GM21825 (cell line): ENCODE data around the gene EML1.

Experiments used
- ATAC-seq: cut with Tn5 transposase; IDR thresholded peaks from one replicate; pipeline ENCODE4 v1.9.1; 2021; ENCODE audit warnings: mild to moderate bottlenecking, moderate library complexity; ENCODE audit not compliant: unreplicated experiment

EML1 gene

GRCh38 chr14:99821519-99822508, 28.6 kb downstream of the EML1 start:
- no peak for ATAC-seq

DNA sequence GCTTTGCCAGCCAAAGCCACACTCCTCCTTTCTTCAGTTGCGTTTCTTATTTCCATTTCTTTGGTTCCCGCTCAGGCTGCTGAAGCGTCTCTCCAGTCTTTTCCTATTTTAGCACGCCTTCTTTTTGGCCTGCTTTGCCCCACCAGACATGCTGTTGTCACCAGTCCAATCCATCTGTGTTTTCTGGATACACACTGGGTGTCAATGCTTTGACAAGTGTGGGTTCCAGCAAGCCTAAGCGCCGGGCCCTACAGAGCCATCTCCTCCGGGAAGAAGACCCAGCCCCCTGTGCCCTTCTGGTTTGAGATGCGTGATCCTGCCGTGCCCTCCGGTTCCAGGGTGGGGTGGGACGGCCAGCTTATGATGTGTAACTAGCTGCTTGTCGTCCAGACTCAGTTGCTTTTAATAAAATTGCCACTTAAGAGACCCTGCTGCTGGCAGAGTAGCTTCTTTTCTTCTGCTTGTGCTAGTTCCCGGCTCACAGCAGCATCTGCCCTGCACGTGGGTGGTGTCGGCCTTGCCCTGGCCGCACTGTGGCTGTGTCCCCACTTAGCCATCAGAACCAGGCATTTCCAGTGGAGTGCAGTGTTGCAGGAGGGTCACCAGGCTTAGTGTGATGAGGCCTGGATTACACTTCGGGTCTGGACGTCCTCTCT, 29.7 kb downstream of the EML1 start:
- no peak for ATAC-seq

GRCh38 chr14:99824776-99825175, 31.6 kb downstream of the EML1 start:
- ATAC-seq: no peak

DNA sequence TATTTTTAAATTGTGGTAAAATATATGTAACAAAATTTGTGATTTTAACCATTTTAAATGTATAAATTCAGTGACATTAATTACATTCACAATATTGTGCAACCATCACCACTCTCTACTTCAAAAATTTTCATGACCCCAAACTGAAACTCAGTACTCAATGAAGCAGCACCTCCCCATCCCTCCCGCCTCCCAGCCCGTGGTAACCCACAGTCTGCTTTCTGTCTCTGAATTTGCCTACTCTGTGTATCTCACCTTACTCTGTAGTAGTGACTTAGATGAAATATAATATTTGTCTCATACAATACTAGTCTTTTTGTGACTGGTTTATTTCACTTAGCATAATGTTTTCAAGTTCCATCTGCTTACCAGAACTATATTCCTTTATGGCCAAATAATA, 36.2 kb downstream of the EML1 start:
- ATAC-seq: no peak

- no peak for ATAC-seq
These were observed 38.1 kb downstream of the EML1 start for GRCh38 chr14:99831303-99831702.

GRCh38 chr14:99831903-99832685, 38.9 kb downstream of the EML1 start:
- no peak for ATAC-seq

DNA sequence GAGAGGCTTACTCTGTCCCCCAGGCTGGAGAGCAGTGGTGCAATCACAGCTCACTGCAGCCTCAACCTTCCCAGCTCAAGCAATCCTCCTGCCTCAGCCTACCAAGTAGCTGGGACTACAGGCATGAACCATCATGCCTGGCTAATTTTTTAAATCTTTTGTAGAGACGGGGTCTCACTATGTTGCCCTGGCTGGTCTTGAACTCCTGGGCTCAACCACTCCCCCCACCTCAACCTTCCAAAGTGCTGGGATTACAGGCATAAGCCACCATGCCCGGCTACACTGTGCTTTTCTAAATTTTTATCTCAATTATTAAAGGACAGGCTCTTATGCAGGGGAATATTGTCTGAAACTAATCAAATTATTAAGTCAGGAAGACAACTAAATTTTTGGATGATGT, 44.6 kb downstream of the EML1 start:
- ATAC-seq: no peak

- ATAC-seq: no peak
These were observed 45.5 kb downstream of the EML1 start for GRCh38 chr14:99838639-99839134.

DNA sequence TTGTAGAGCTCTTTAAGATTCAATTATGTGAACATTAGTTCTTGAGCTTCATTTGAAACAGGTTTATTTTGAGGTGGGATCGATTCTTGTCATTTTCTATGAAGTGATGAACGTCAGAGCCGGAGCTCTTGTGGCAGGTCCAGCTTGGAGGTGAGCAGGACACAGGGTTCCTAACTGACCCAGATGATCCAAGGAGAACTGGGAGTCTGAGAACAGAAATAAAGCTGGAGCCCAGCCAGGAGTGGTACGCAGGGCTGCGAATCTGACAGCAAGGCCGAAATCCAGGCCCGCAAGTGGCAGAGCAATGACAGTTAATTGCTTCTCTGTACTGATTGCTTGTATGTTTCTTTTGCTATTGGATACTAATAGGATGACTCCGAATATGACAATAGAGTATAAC, 46.5 kb downstream of the EML1 start:
- ATAC-seq: no peak

DNA sequence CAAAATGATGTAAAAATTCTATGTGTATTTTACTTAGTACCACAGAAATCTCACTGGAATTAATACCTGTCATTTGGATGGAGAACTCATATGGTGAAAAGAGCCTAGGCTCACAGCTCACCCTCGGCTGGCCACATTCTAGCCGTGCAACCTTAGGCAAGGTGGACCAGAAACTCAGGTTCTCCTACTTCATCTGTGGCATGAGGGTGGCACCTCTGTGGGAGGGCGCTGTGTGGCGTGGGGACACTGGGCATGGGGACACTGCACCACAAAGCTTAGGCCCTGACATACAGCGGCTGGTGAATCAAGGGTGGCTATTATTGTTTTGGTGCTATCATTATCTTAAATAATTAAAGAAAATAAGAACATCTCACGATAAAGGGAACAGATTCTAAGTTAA, 47.1 kb downstream of the EML1 start:
- no peak for ATAC-seq

DNA sequence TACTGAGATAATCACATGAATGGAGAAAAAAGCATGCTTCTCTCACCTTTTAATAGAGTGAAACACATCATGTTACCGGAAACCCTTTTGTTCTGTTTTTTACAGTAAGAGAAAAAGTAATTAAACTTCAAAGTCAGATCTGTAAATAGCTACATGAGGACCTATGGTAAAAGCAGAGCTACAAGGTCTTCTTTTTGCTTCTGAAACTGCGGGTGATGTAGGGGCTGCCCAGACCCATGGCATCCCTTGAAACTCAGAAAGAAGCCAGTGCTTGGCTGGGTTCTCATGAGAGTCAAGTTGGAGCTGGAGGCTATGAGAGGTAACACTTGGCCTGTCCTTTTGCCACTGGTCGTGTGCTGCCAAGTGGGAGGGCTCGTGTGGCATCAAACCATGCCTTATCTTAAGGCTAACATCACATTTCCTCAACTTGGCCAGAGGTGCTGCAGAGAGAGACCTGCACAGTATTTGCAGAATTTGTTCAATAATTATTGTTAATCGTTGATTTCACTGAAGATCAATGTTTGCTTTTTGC, 47.6 kb downstream of the EML1 start:
- ATAC-seq: no peak

GRCh38 chr14:99841436-99842071, 48.3 kb downstream of the EML1 start:
- no peak for ATAC-seq

DNA sequence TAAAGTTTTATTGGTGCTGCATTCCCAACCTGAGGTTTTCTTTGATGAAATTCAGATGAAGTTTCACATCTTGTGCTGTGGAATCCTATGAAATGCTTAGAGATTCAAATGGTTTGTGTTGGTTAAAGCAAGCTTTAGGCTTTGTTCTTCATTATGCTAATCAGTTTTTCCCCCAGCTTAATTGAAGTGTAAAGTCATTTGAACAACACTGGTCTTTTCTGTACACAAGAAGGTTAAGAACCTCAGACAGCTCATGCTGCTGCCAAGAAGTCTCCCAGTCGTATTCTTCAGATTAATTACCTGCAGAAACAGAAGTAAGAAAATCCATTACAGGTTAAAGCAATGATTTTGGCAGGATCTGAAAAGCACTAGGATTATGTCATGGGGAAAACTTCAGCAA, 48.9 kb downstream of the EML1 start:
- no peak for ATAC-seq

- no peak for ATAC-seq
These were observed 53.6 kb downstream of the EML1 start for GRCh38 chr14:99846808-99847207.

GRCh38 chr14:99850709-99851108, 57.5 kb downstream of the EML1 start:
- no peak for ATAC-seq

DNA sequence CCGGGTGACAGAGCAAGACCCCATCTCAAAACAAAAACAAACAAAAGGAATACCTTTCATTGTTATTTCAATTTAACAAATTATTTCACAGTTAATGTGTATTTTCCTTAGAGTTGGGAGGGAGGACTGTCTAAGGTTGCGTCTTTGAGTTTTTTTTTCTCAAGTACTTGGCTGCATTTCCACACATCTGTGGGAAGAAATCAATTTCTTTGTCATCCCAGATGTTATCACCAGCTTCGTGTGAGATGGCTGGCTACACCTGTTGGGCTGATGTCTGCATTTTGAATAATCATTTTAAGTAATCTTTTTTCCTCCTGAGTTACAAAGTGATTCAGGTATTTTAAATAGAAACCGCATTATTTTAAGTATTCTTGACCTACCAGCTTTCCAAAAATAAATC, 59.4 kb downstream of the EML1 start:
- ATAC-seq: no peak

DNA sequence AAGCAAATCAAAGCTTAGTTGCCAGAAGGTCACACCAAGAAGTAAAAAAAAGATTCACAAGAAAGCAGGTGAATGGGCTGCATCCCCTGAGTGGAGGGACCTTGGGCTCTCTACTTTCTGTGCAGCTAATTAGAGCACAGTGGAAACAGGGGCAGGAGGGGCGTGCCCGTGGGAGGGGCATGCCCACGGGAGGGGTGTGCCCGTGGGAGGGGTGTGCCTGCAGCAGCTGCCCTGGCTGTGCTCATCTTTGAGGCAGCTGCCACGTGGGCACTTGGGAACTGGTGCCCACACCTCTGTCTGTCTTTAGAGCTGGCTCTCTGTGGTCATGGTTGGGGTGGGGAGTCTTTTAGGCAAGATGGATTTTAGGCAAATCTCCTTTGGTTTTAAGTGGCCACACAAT, 60.0 kb downstream of the EML1 start:
- no peak for ATAC-seq

DNA sequence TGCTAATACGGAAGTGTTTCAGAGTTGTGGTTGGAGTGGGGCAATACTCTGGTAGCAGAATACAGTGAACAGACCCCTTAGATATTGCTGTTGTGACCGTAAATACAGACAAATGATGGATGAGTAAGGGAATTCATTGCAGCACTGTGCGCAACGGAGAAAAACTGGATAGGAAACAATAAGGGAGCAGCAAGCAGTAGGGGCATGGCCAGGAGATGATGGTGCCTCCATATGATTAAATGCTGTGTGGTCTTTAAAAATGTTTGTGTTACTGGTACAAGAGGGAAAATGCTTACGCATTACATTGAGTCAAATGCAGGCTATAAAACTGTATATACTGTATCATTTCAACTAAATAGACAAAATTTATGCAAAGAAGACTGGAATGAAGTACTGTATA, 61.6 kb downstream of the EML1 start:
- ATAC-seq: no peak

DNA sequence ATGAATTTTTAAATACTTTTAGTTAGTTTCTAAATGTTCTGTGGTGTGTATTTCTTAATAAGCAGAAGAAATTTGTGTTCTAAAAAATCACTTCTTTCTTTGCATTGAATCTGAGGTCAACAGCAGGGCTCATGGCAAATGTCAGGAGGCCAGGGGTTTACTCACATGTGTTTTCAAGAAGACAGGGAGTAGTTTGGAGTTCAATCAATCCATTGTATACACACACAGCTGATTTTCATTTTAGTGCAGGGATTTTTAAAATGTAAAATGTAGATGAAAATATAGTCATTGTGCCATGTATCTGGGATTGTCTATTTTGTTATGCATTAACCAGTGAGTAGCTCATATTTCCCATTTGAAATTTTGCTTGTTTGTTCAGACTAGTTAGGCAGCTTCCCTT, 62.1 kb downstream of the EML1 start:
- ATAC-seq: no peak

DNA sequence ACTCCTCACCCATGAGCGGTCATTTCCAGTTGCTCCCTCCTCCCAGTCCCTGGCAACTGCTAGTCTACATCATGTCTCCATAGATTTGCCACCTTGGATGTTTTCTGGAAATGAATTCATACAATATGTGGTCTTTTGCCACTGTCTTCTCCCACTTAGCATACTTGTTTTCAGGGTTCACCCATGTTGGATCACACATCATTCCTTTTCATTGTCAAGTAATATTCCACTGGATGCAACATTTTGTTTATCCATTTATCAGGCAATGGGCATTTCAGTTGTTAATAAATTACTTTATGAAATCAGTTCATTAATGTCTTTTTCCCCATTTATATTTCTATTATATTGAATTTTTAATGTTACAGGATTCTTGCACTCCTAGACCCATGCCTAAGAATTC, 64.3 kb downstream of the EML1 start:
- no peak for ATAC-seq

- no peak for ATAC-seq
These were observed 67.0 kb downstream of the EML1 start for GRCh38 chr14:99860219-99860618.
